ENCODE results near the gene PLEKHM3. TPM values are rescaled to one million over a fixed set of nuclear protein-coding genes. Genes with fewer than 3 reads are reported as not detected.

Gene PLEKHM3
- total RNA-seq, 1 experiment from 2014 or later, result 6.5 TPM

DNA sequence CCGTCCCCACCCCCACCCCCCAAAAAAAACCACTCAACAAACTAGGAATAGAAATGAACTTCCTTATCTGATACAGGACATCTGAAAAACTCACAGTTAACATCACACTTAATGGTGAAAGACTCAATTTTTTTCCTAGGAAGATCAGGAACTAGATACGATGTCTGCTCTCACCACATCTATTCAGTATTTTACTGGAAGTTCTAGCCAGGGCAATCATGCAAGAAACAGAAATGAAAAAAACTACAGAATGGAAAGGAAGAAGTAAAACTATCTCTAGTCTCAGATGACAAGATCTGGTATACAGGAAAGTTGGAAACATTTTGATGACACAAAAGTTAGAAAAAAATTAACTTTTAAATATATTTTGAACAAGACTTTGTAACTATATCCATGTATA is 141.2 kb downstream of the PLEKHM3 start:
- no TSS peak for BruUV-seq (replicated peaks)
- no peak for DNase-seq (ENCODE audit: low spot score)
- Histone ChIP-seq H3K36me3 (ENCODE audit: insufficient read depth, low read length, poor library complexity, severe bottlenecking) (no peaks in the 10 kb centered on the region), H3K4me3 (ENCODE audit: low read depth, low read length, poor library complexity, severe bottlenecking) (no peak overlapping the region), H3K9me3 (ENCODE audit: low read depth, low read length, poor library complexity, severe bottlenecking) (no peaks in the 10 kb centered on the region), H3K27ac (ENCODE audit: low read depth, low read length, poor library complexity, severe bottlenecking) (no peak overlapping the region), H3K27me3 (replicated peaks; ENCODE audit: insufficient read depth, low read depth, low read length, poor library complexity) (no peaks in the 10 kb centered on the region), H3K4me1 (ENCODE audit: insufficient read depth, low read length, poor library complexity, severe bottlenecking) (peaks cover 7% of the 10 kb centered on the region)
- TF ChIP-seq, protein P1, sequence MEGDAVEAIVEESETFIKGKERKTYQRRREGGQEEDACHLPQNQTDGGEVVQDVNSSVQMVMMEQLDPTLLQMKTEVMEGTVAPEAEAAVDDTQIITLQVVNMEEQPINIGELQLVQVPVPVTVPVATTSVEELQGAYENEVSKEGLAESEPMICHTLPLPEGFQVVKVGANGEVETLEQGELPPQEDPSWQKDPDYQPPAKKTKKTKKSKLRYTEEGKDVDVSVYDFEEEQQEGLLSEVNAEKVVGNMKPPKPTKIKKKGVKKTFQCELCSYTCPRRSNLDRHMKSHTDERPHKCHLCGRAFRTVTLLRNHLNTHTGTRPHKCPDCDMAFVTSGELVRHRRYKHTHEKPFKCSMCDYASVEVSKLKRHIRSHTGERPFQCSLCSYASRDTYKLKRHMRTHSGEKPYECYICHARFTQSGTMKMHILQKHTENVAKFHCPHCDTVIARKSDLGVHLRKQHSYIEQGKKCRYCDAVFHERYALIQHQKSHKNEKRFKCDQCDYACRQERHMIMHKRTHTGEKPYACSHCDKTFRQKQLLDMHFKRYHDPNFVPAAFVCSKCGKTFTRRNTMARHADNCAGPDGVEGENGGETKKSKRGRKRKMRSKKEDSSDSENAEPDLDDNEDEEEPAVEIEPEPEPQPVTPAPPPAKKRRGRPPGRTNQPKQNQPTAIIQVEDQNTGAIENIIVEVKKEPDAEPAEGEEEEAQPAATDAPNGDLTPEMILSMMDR (conservative IDR thresholded peaks at IDR 0.05; ENCODE audit: low read depth, low read length), result no peak
- no peak for TF ChIP-seq EZH2 (IDR thresholded peaks at IDR 0.05; ENCODE audit: borderline replicate concordance, low read depth, low read length, poor library complexity, severe bottlenecking)
- ChIA-PET CTCF (no interaction called here), POLR2A (ENCODE audit: low non-redundant PET) (no interaction called here)
- intact Hi-C loops (cut with micrococcal nuclease; ENCODE audit: unreplicated experiment), result no loop called here

DNA sequence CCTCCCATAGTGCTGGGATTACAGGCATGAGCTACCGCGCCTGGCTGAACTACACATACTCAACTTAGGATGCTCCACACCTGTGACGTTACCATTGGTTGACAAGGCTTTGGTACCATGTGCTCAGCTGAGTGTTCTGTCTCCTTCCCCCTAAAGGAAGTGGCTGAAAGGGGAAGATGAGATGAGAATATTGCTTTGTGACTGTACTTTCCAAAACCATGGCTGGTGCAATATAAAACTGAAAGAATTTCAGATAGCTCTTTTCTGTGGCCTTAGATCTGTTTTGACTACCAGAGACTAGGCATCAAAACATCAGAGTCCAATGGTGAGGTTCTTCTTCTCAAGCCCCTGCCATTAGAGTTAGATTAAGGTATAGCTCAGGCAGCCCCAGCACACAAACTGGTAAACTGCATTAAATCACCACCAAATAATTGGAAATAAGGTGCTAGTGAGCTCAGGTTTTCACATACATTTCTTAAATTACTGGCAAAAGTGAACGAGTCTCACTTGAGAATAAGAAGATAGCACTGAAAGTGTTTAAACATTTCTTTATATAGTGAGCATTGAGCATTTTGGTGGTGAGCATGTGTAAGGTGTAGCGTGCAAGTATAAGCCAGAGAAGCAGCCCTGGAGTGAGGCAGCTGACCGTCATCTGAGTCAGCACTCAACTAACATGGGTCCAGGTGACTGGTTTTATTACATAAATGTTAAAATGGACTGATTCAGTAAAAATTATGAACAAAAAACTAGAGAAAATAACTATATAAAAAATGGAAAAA is 142.1 kb downstream of the PLEKHM3 start:
- intact Hi-C loops (cut with micrococcal nuclease; ENCODE audit: unreplicated experiment), result no loop called here
- Histone ChIP-seq H3K4me3 (ENCODE audit: low read depth, low read length, poor library complexity, severe bottlenecking) (no peak overlapping the region), H3K27me3 (replicated peaks; ENCODE audit: insufficient read depth, low read depth, low read length, poor library complexity) (no peaks in the 10 kb centered on the region), H3K27ac (ENCODE audit: low read depth, low read length, poor library complexity, severe bottlenecking) (no peak overlapping the region), H3K4me1 (ENCODE audit: insufficient read depth, low read length, poor library complexity, severe bottlenecking) (peaks cover 9% of the 10 kb centered on the region), H3K9me3 (ENCODE audit: low read depth, low read length, poor library complexity, severe bottlenecking) (no peaks in the 10 kb centered on the region), H3K36me3 (ENCODE audit: insufficient read depth, low read length, poor library complexity, severe bottlenecking) (no peaks in the 10 kb centered on the region)
- BruUV-seq (replicated peaks), result no TSS peak
- ChIA-PET CTCF (no interaction called here), POLR2A (ENCODE audit: low non-redundant PET) (no interaction called here)
- DNase-seq (ENCODE audit: low spot score), result no peak
- TF ChIP-seq EZH2 (IDR thresholded peaks at IDR 0.05; ENCODE audit: borderline replicate concordance, low read depth, low read length, poor library complexity, severe bottlenecking), result no peak
- TF ChIP-seq, protein P1 (conservative IDR thresholded peaks at IDR 0.05; ENCODE audit: low read depth, low read length), result no peak

DNA sequence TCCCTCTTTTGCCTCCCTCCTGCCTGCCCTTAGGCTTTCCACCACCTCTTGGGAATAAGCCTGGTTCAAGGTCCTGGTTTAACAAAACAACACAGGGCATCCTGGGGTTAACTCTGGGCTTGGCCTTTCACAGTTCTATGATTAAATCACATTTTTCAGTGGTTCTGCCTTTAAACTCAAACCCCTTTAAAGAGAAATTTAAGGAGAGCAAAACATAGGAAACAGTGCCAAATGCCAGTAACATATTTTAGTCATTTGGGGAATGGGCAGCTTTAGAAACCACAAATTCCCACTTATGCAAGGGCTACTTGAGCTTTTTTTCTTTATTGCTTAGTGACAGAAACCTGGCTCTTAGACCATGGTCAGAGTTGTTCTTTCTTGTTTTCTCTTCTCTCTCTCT is 143.4 kb downstream of the PLEKHM3 start:
- no peak overlapping the region for H3K4me3 ChIP-seq (ENCODE audit: low read depth, low read length, poor library complexity, severe bottlenecking)
- BruUV-seq (replicated peaks), result no TSS peak
- no peak for DNase-seq (ENCODE audit: low spot score)
- no peaks in the 10 kb centered on the region for H3K27me3 ChIP-seq (replicated peaks; ENCODE audit: insufficient read depth, low read depth, low read length, poor library complexity)
- no peak overlapping the region for H3K27ac ChIP-seq (ENCODE audit: low read depth, low read length, poor library complexity, severe bottlenecking)
- no peaks in the 10 kb centered on the region for H3K9me3 ChIP-seq (ENCODE audit: low read depth, low read length, poor library complexity, severe bottlenecking)
- intact Hi-C loops (cut with micrococcal nuclease; ENCODE audit: unreplicated experiment), result no loop called here
- ChIA-PET CTCF (no interaction called here), POLR2A (ENCODE audit: low non-redundant PET) (no interaction called here)
- no peak for TF ChIP-seq EZH2 (IDR thresholded peaks at IDR 0.05; ENCODE audit: borderline replicate concordance, low read depth, low read length, poor library complexity, severe bottlenecking)
- TF ChIP-seq, protein P1 (conservative IDR thresholded peaks at IDR 0.05; ENCODE audit: low read depth, low read length), result no peak
- H3K4me1 ChIP-seq (ENCODE audit: insufficient read depth, low read length, poor library complexity, severe bottlenecking), result peaks cover 9% of the 10 kb centered on the region
- no peaks in the 10 kb centered on the region for H3K36me3 ChIP-seq (ENCODE audit: insufficient read depth, low read length, poor library complexity, severe bottlenecking)

All from A673 (cell line).